ENCODE results near the gene FAM163B. TPM values are rescaled to one million over a fixed set of nuclear protein-coding genes. Genes with fewer than 3 reads are reported as not detected.

The FAM163B gene
- total and polyA plus RNA-seq, 2 of the 8 experiments (the other 6 are each of a cell fraction or from before 2014, with no cell fraction given), result 0.63 to 1.0 TPM

DNA sequence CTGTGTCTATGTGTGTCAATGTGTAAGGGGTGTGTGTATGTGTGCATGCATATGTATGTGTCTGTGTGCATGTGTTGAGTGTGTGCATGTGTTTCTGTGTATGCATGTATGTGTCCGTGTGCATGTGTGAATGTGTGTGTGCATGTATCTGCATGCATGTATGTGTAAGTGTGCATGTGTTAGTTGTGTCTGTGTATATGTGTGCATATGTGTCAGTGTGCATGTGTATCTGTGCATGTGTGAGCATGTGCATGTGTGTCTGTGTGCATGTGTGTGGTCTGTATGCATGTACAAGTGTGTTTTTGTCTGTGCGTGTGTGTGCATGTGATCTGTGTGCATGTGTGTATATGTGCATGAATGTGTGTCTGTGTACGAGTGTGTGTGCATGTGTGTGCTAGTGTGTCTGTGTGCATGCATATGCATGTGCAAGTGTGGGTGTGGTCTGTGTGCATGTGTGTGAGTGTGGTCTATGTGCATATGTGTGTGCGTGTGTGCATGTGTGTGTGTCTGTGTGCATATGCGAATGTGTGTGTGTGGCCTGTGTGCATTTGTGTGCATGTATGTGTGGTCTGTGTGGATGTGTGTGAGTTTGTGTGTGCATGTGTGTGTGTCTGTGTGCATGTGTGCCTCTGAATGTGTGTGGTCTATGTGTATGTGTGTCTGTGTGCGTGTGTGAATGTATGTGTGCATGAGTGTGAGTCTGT is 9.6 kb downstream of the FAM163B start:
- 88% methylated on average over 6 of the region's 6 CpGs; no CpG with 5 or more reads in 1 of the 2 experiments for WGBS, 2 experiments (ENCODE audit: extremely low coverage in 1 of 2, insufficient coverage in 1 of 2, insufficient read length in 1 of 2, insufficient replicate concordance in 2 of 2, low coverage in 1 of 2, low lambda C conversion rate in 2 of 2, missing lambda C conversion rate in 1 of 2)
- TF ChIP-seq RAD21 (IDR thresholded peaks at IDR 0.05 in 1 of 2, conservative IDR thresholded peaks at IDR 0.05 in 1 of 2; ENCODE audit: low read depth in 2 of 2, low read length in 2 of 2) (no peak), BCL11A (IDR thresholded peaks at IDR 0.05; ENCODE audit: low read depth in 2 of 2, low read length in 2 of 2) (no peak), NANOG (IDR thresholded peaks at IDR 0.05; ENCODE audit: insufficient read depth, low read depth, low read length, poor library complexity, severe bottlenecking) (no peak), RNF2 (IDR thresholded peaks at IDR 0.05; ENCODE audit: borderline replicate concordance, low read depth, low read length, missing control alignments, poor library complexity, severe bottlenecking) (no peak), SP1 (IDR thresholded peaks at IDR 0.05; ENCODE audit: low read depth, low read length) (no peak), KDM1A (IDR thresholded peaks at IDR 0.05; ENCODE audit: borderline replicate concordance, low read length) (no peak)
- TF ChIP-seq, protein P1, sequence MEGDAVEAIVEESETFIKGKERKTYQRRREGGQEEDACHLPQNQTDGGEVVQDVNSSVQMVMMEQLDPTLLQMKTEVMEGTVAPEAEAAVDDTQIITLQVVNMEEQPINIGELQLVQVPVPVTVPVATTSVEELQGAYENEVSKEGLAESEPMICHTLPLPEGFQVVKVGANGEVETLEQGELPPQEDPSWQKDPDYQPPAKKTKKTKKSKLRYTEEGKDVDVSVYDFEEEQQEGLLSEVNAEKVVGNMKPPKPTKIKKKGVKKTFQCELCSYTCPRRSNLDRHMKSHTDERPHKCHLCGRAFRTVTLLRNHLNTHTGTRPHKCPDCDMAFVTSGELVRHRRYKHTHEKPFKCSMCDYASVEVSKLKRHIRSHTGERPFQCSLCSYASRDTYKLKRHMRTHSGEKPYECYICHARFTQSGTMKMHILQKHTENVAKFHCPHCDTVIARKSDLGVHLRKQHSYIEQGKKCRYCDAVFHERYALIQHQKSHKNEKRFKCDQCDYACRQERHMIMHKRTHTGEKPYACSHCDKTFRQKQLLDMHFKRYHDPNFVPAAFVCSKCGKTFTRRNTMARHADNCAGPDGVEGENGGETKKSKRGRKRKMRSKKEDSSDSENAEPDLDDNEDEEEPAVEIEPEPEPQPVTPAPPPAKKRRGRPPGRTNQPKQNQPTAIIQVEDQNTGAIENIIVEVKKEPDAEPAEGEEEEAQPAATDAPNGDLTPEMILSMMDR (IDR thresholded peaks at IDR 0.05; ENCODE audit: control extremely low read depth in 1 of 3, insufficient read depth in 1 of 3, low read depth in 1 of 3, low read length in 3 of 3), result no peak

More for the DNA sequence above, 9.6 kb downstream of the FAM163B start:
- Histone ChIP-seq H3K14ac (ENCODE audit: insufficient read length) (peak overlapping the region; percentile 68), H3K23ac (ENCODE audit: insufficient read length) (no peak overlapping the region), H3K27ac (ENCODE audit: low read depth, low read length) (no peak overlapping the region), H4K20me1 (replicated peaks in 1 of 2; ENCODE audit: control insufficient read depth in 1 of 2, insufficient read depth in 2 of 2, low read length in 2 of 2) (peaks cover 0 to 8% of the 10 kb centered on the region in 2 experiments), H3K4ac (replicated peaks; ENCODE audit: insufficient read length, low read depth, low read length) (peak overlapping the region; percentile 91), H2AFZ (ENCODE audit: low read length) (no peak overlapping the region), H2BK12ac (ENCODE audit: low read depth, low read length) (no peak overlapping the region; the same call in 1 of the 2 replicates), H3K4me3 (ENCODE audit: extremely low read depth in 1 of 4, insufficient read depth in 2 of 4, low read depth in 3 of 4, low read length in 4 of 4) (no peak overlapping the region), H3K4me1 (replicated peaks in 1 of 4; ENCODE audit: control insufficient read depth in 3 of 4, insufficient read depth in 4 of 4, low read length in 3 of 4) (peaks cover 0 to 4% (median under 1%) of the 10 kb centered on the region in 4 experiments; a peak in 3 of 7 replicates), H3K9me3 (ENCODE audit: insufficient read depth in 2 of 2, low read depth in 1 of 2, low read length in 1 of 2) (peaks cover 15 to 18% of the 10 kb centered on the region in 2 experiments), H2BK120ac (replicated peaks; ENCODE audit: low read depth, low read length) (peak overlapping the region; percentile 21), H2AK5ac (ENCODE audit: low read depth, low read length) (peak overlapping the region; percentile 4; the same call in 1 of the 2 replicates), H4K91ac (replicated peaks; ENCODE audit: insufficient read length, low read length) (peak overlapping the region; percentile 81), H2BK15ac (ENCODE audit: low read length) (no peak overlapping the region; the same call in 1 of the 2 replicates), H4K5ac (ENCODE audit: insufficient read length, low read depth, low read length) (no peak overlapping the region), H2BK20ac (ENCODE audit: low read length) (no peak overlapping the region), H3K23me2 (ENCODE audit: low read depth, low read length) (peaks cover 4% of the 10 kb centered on the region; the same call in 1 of the 2 replicates), H3K18ac (ENCODE audit: extremely low read depth, low read length) (no peak overlapping the region), H4K8ac (ENCODE audit: extremely low read depth, insufficient read depth, low read length) (no peak overlapping the region), H3K4me2 (ENCODE audit: insufficient read depth in 1 of 2, low read depth in 2 of 2, low read length in 2 of 2) (no peak overlapping the region), H2BK5ac (ENCODE audit: low read depth, low read length) (no peak overlapping the region; the same call in 1 of the 2 replicates), H3K36me3 (ENCODE audit: control insufficient read depth in 2 of 4, insufficient read depth in 4 of 4, low read length in 3 of 4) (peaks cover 0 to 3% (median 0%) of the 10 kb centered on the region in 4 experiments; a peak in 1 of 8 replicates), H3K56ac (replicated peaks; ENCODE audit: insufficient read length, low read depth, low read length) (peak overlapping the region; percentile 82), H3K79me2 (ENCODE audit: control insufficient read depth in 1 of 2, insufficient read depth in 2 of 2, low read length in 2 of 2) (no peaks in the 10 kb centered on the region), H3K27me3 (replicated peaks in 1 of 4; ENCODE audit: control insufficient read depth in 3 of 4, extremely low read depth in 1 of 4, insufficient read depth in 3 of 4, low read length in 3 of 4) (no peaks in the 10 kb centered on the region; a peak in 3 of 7 replicates), H3K9ac (replicated peaks in 1 of 4; ENCODE audit: extremely low read depth in 1 of 4, low read depth in 3 of 4, low read length in 3 of 4) (0 out of 7 replicates have a peak overlapping the region, but pooled peaks of 1 of the 4 experiments have one; percentile 5), H3K79me1 (ENCODE audit: low read depth, low read length) (peaks cover 3% of the 10 kb centered on the region)
- FAIRE-seq (no peak), DNase-seq (ENCODE audit: low read depth in 1 of 2, low spot score in 2 of 2) (no peak)
- CTCF ChIA-PET (ENCODE audit: partially characterized antibody), result interaction anchor here (1.1 to 2.3 kb wide), 4 partner anchors 10 to 169 kb away, joined by 3 to 13 read pairs (median 4); no protein-coding TSS in a partner anchor
- POLR2A ChIA-PET (ENCODE audit: partially characterized antibody), result interaction anchor here (1.4 kb wide), 1 partner anchor 12 kb away, joined by 3 read pairs; no protein-coding TSS in a partner anchor

All from H1 (cell line).